AG09319 (cell line): Measurements from ENCODE around the gene SLC9A9.

Source experiments
- DNase-seq: peaks from one replicate; pipeline ENCODE4 v3.0.0-alpha.2; 2010; ENCODE audit warnings: low read depth; ENCODE audit errors: extremely low read depth
- CTCF ChIP-seq: IDR thresholded peaks from 2 replicates; pipeline ENCODE4 v1.5.1; 2011; ENCODE audit warnings: low read depth, mild to moderate bottlenecking, inconsistent platforms, low read length, moderate library complexity

Gene SLC9A9

GRCh38 chr3:143255739-143256138 is 592.5 kb downstream of the SLC9A9 start:
- DNase-seq = no peak
- TF ChIP-seq CTCF = no peak

GRCh38 chr3:143252931-143253330 is 595.3 kb downstream of the SLC9A9 start:
- TF ChIP-seq CTCF = no peak
- no peak for DNase-seq

GRCh38 chr3:143249014-143249413 is 599.3 kb downstream of the SLC9A9 start:
- no peak for TF ChIP-seq CTCF
- no peak for DNase-seq

- no peak for DNase-seq
- TF ChIP-seq CTCF = no peak
Observed at GRCh38 chr3:143247073-143247472, 601.2 kb downstream of the SLC9A9 start.

- DNase-seq = no peak
- no peak for TF ChIP-seq CTCF
Observed at GRCh38 chr3:143245692-143246091, 602.6 kb downstream of the SLC9A9 start.

GRCh38 chr3:143244516-143245063 is 603.7 kb downstream of the SLC9A9 start:
- TF ChIP-seq CTCF = no peak
- no peak for DNase-seq

- DNase-seq = no peak
- no peak for TF ChIP-seq CTCF
Observed at GRCh38 chr3:143243686-143244085, 604.6 kb downstream of the SLC9A9 start.
